OCI-LY7 (cell line): Measurements from ENCODE around the gene GPRASP2.

Source experiments
- EZH2phosphoT487 ChIP-seq: fragments of 200-600 bp; sonication (generic); IDR thresholded peaks from 2 replicates; pipeline ENCODE4 v1.6.1; 2018; ENCODE audit warnings: low read depth, borderline replicate concordance, mild to moderate bottlenecking, mixed run types, antibody characterized with exemption, low read length, moderate library complexity, mixed read lengths
- TF ChIP-seq, protein P1 (sequence below): fragments of 200-600 bp; sonication (generic); conservative IDR thresholded peaks from 2 replicates; pipeline ENCODE4 v1.5.1; 2014; ENCODE audit warnings: mild to moderate bottlenecking, antibody characterized with exemption, low read length, moderate library complexity, mixed read lengths

DNA sequence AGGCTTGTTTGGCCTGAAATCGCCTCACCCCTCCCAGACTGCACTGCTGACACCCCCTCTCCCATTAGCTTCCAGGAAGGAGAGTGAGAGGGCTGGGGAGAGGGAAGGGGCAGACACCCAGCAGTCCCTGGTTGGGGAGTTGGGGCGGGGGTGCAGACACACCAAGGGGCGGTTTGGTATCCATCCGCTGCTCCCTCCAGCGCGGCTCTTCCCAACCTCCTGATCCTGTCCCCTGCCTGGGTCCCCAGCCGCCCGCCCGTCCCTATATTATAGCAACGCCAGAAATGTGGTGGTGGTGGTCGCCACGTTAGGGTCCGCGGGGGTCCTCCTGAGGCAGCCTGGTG is 33.2 kb downstream of the GPRASP2 start:
- TF ChIP-seq, protein P1, sequence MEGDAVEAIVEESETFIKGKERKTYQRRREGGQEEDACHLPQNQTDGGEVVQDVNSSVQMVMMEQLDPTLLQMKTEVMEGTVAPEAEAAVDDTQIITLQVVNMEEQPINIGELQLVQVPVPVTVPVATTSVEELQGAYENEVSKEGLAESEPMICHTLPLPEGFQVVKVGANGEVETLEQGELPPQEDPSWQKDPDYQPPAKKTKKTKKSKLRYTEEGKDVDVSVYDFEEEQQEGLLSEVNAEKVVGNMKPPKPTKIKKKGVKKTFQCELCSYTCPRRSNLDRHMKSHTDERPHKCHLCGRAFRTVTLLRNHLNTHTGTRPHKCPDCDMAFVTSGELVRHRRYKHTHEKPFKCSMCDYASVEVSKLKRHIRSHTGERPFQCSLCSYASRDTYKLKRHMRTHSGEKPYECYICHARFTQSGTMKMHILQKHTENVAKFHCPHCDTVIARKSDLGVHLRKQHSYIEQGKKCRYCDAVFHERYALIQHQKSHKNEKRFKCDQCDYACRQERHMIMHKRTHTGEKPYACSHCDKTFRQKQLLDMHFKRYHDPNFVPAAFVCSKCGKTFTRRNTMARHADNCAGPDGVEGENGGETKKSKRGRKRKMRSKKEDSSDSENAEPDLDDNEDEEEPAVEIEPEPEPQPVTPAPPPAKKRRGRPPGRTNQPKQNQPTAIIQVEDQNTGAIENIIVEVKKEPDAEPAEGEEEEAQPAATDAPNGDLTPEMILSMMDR = no peak
- TF ChIP-seq EZH2phosphoT487 = no peak
